OCI-LY1 (cell line): ENCODE measurements around the gene ASPRV1.

ENCODE experiments used
- EZH2 ChIP-seq: fragments of 200-600 bp; sonication (generic), shearing (Covaris generic); IDR thresholded peaks from 2 replicates; pipeline ENCODE4 v1.8.0; 2017; ENCODE audit warnings: borderline replicate concordance, mixed run types, mild to moderate bottlenecking, antibody characterized with exemption, low read length, moderate library complexity, mixed read lengths
- TF ChIP-seq, protein P1 (sequence below): fragments of 200-600 bp; sonication (generic), shearing (Covaris generic); IDR thresholded peaks from 2 replicates; pipeline ENCODE4 v1.5.1; 2017; ENCODE audit warnings: mild to moderate bottlenecking, antibody characterized with exemption, low read length, moderate library complexity, mixed read lengths

- TF ChIP-seq, protein P1, sequence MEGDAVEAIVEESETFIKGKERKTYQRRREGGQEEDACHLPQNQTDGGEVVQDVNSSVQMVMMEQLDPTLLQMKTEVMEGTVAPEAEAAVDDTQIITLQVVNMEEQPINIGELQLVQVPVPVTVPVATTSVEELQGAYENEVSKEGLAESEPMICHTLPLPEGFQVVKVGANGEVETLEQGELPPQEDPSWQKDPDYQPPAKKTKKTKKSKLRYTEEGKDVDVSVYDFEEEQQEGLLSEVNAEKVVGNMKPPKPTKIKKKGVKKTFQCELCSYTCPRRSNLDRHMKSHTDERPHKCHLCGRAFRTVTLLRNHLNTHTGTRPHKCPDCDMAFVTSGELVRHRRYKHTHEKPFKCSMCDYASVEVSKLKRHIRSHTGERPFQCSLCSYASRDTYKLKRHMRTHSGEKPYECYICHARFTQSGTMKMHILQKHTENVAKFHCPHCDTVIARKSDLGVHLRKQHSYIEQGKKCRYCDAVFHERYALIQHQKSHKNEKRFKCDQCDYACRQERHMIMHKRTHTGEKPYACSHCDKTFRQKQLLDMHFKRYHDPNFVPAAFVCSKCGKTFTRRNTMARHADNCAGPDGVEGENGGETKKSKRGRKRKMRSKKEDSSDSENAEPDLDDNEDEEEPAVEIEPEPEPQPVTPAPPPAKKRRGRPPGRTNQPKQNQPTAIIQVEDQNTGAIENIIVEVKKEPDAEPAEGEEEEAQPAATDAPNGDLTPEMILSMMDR = no peak
- no peak for TF ChIP-seq EZH2
Measured at GRCh38 chr2:69983392-69983966, 22.0 kb upstream of the ASPRV1 start.
